ENCODE measurements around the gene TMEM248.

- TF ChIP-seq, protein P1, sequence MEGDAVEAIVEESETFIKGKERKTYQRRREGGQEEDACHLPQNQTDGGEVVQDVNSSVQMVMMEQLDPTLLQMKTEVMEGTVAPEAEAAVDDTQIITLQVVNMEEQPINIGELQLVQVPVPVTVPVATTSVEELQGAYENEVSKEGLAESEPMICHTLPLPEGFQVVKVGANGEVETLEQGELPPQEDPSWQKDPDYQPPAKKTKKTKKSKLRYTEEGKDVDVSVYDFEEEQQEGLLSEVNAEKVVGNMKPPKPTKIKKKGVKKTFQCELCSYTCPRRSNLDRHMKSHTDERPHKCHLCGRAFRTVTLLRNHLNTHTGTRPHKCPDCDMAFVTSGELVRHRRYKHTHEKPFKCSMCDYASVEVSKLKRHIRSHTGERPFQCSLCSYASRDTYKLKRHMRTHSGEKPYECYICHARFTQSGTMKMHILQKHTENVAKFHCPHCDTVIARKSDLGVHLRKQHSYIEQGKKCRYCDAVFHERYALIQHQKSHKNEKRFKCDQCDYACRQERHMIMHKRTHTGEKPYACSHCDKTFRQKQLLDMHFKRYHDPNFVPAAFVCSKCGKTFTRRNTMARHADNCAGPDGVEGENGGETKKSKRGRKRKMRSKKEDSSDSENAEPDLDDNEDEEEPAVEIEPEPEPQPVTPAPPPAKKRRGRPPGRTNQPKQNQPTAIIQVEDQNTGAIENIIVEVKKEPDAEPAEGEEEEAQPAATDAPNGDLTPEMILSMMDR (IDR thresholded peaks at IDR 0.05) = no peak
- TF ChIP-seq POLR2AphosphoS5 (IDR thresholded peaks at IDR 0.05) = no peak
Measured at GRCh38 chr7:66912195-66912594, 8.8 kb upstream of the TMEM248 start.
